VCaP (cell line): ENCODE data around the gene SLC6A6.

Experiments used
- H3K27ac ChIP-seq: fragments of 450-650 bp; 2 replicates; pipeline ENCODE4 v1.5.1; 2017
- TF ChIP-seq, protein P1 (sequence below): fragments of 450-650 bp; conservative IDR thresholded peaks from 2 replicates; pipeline ENCODE4 v1.5.1; 2017; ENCODE audit warnings: mild to moderate bottlenecking, moderate library complexity

The SLC6A6 gene

DNA sequence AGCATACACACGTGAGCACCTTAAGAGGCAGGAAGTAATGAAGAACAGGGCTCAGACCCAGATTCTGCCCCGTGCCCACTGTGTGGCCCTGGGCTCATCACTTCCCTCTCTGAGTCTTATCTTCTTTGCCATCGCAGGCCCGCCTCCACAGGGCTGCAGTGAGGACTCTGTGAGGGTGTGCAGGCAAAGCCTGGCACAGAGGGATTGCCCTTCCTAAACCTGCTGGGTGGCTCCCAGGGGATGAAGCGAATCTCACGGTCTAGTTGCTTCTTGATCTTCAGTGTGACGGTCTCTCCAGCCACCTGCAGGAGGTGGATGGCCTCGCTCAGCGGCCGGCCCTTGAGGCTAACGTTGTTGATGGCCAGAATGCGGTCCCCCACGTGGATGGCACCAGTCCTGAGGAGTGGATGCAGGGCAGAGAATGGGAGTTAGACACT lies 104.9 kb downstream of the SLC6A6 start:
- no peak overlapping the region for H3K27ac ChIP-seq
- TF ChIP-seq, protein P1, sequence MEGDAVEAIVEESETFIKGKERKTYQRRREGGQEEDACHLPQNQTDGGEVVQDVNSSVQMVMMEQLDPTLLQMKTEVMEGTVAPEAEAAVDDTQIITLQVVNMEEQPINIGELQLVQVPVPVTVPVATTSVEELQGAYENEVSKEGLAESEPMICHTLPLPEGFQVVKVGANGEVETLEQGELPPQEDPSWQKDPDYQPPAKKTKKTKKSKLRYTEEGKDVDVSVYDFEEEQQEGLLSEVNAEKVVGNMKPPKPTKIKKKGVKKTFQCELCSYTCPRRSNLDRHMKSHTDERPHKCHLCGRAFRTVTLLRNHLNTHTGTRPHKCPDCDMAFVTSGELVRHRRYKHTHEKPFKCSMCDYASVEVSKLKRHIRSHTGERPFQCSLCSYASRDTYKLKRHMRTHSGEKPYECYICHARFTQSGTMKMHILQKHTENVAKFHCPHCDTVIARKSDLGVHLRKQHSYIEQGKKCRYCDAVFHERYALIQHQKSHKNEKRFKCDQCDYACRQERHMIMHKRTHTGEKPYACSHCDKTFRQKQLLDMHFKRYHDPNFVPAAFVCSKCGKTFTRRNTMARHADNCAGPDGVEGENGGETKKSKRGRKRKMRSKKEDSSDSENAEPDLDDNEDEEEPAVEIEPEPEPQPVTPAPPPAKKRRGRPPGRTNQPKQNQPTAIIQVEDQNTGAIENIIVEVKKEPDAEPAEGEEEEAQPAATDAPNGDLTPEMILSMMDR = no peak

DNA sequence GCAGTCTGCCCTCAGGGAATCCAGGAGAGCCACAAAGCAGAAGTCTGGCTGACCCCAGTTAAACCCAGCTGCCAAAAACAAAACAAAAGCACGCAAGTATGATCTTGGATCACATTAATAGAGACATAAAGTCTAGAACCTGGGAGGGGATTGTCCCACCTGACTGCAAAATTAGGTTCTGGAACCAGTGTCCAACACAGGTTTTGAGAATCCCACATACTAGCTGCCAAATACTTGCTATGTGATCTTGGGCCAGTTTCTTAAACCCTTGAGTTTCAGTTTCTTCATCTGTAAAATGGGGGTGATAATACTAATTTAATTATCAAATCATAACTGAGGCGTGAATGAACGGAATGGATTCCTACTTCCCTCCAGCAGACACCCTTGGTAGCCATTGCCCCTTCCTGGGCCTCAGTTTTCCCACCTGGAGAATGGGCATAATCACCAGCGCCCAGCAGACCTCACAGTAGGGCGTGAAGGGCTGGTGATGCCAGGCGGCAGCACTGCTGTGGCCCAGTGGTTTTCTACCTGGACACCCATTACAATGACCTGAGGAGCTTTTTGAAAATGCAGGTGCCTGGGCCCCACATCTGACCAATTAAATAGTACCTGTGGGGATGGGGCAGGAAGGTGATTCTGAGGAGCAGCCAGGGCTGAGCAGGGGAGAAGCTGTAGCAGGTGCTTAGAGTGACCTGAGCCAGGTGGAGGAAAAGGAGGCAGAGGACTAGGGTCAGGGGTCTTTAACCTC lies 105.5 kb downstream of the SLC6A6 start:
- no peak overlapping the region for H3K27ac ChIP-seq
- TF ChIP-seq, protein P1 = no peak

DNA sequence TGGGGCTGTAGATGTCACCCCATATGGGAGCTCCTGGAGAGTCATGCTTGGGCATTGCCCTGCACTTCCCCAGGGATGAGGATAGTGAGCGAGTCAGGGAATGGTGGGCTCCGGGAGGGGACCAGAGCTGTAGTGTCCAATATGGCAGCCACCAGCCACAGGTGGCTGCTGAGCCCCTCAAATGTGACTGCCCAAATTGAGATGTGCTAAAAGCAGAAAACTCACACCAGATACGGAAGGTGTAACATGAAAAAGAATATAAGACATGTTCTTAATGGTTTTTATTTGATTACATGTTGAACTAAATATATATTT lies 106.1 kb downstream of the SLC6A6 start:
- TF ChIP-seq, protein P1 = no peak

DNA sequence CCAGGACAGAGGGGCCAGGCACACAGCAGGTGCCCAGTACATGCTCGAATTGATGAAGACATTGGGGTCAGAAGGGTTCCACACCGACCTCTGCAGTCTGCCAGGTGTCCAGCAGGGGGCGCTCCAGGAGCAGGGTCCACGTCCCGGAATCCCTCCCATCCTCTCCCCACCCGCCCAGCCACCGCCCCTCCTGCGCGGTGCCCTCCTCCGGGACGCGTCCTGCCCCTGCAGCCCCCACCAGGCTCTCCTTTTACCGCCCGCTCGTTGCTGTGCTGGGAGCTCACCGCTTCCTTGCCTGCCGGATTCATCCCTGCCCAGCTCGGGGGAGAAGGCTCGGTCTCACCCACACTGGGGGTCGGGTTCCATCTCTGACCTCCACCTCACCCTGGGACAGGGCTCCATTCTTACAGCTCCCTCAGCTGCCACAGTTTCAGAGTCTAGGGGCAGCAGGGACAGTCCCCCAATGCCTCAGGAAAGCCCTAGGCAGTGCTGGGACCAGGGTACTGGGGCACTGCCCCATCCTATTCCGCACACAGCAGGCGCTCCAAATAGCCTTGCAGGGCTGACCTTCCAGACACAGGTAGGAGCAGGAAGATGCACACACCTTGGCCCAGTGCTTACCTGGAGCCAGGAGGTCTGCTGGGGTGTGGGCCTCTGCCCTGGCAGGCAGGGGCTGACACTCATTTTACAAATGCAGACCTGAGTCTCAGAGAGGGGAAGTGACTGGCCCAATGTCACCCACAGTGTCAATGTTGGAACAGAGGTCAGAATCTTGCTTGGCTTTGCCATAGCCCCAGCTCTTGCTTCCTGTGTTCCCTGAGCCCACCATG lies 106.8 kb downstream of the SLC6A6 start:
- peak overlapping the region; percentile 24; the same call in 1 of the 2 replicates for H3K27ac ChIP-seq
- TF ChIP-seq, protein P1 = peak; percentile 97

More for the DNA sequence above, 106.1 kb downstream of the SLC6A6 start:
- H3K27ac ChIP-seq = no peak overlapping the region; the same call in 1 of the 2 replicates

DNA sequence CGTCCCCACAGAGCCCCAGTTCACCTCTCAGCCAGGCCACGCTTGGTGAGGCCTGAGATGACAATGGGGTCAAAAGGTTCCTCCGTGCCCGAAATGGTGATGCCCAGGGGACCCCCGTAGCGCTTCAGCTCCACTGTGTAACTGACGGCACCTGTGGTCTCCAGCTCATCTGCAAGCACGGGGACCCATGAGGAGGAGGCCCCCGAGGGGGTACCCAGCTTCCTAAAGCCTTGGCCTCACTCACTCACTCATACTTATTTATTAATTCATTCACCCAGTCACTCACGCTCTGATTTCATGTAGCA lies 107.3 kb downstream of the SLC6A6 start:
- TF ChIP-seq, protein P1 = no peak
- H3K27ac ChIP-seq = no peak overlapping the region; the same call in 1 of the 2 replicates

DNA sequence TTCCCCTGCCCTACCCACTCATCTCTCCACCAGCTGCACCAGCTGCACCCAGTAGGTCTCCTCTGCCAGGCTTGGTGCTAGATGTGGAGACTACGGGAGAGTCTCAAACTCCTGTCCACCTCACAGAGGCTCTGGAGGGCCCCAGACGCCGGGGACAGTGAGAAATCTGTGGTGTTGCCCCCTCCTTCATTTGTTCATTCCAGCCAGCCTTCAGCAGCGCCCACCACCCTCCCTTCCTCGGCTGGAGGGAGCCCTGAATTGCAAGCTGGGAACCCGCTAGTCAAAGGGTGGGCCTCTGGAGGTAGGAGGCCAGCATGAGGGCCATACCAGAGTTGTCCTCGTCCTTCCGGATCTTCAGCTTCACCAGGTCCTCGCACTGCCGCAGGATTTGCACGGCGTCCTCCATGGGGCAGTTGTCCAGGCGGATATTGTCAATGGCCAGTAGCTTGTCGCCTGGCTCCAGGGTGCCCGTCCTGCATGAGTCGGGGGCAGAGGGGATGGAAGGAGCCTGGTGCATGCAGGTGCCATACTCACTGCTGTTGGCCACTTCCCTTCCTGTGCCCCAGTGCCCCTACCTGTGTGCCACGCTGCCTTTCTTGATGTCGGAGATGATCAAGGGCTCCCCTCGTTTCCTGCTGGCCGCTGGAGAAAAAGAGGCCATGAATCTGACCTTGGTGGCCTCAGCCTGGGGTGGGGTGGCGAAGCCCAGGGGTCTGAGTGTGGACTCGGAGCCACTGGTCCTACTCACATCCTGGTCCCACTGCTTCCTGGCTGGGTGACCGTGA lies 108.6 kb downstream of the SLC6A6 start:
- TF ChIP-seq, protein P1 = no peak

DNA sequence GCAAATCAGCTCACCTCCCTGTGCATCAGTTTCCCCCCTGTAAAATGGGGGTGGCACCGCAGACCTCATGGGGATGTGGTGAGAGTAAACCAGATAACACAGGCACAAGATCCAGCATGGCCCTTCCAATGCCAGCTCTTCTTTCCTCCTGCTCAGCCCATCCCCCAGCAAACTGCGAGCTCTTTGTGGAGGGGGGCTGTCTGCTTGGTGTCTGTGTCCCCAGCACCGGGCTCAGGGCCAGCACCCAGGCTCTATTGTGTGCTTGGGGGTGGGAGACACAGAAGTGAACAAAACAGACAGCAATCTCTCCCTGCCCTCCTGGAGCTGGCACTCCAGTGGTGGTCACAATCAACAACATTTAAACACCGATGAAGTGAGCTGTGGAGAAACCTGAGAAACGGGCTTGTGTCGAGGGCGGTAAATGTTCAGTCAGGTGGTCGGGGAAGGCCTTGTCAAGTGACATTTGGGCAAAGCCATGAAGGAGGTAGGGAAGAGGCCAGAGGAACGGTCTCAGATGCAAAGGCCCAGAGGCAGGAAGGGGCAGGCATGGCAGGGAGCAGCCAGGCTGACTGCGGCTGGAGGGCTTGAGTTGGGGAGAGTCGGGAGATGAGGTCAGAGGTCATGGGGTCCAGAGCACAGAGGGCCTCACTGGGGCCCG lies 109.3 kb downstream of the SLC6A6 start:
- TF ChIP-seq, protein P1 = no peak
- no peak overlapping the region for H3K27ac ChIP-seq

More for the DNA sequence above, 108.6 kb downstream of the SLC6A6 start:
- no peak overlapping the region for H3K27ac ChIP-seq
